Measurements from ENCODE around the gene TSHZ2.
A peak's percentile ranks its signal among the peaks of the same experiment; 100 is the strongest.

TSHZ2 gene

DNA sequence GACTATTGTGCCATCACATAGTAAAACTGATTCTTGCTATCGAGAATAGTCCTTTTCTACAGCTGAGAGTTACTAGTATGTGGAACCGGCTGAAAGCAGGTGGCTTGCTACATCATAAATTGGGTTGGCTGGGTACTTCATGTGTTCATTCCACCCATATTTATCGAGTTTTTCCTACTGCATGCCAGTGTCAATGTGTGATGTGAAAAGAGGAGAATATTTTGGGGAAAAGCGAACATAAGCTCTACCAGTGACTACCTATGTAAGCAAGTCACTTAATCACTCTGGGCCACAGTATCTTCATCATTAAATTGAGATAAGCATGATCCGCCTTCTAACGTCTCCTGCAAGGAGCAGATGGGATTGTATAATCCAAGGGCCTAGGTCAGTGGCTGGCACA, 61.0 kb downstream of the TSHZ2 start:
- FAIRE-seq = no peak

DNA sequence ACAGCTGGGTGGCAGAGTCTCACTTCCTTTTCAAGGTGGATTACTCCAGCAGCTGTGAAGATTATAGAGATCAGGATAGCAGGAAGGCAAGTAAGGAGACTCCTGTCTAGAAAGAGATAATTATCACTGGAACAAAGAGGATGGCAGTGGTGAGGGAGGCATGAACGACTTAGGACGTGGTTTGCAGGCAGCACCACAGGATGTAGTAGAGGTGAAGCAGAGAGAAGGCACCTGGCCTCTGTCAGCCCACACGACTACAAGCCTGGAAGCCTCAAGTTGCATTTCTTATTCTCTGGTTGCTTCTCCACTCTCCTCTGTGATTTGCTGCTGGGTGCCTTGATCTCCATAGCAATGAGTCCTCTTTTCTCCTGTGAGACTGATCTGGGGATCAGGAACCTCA, 62.7 kb downstream of the TSHZ2 start:
- TF ChIP-seq, protein P1, sequence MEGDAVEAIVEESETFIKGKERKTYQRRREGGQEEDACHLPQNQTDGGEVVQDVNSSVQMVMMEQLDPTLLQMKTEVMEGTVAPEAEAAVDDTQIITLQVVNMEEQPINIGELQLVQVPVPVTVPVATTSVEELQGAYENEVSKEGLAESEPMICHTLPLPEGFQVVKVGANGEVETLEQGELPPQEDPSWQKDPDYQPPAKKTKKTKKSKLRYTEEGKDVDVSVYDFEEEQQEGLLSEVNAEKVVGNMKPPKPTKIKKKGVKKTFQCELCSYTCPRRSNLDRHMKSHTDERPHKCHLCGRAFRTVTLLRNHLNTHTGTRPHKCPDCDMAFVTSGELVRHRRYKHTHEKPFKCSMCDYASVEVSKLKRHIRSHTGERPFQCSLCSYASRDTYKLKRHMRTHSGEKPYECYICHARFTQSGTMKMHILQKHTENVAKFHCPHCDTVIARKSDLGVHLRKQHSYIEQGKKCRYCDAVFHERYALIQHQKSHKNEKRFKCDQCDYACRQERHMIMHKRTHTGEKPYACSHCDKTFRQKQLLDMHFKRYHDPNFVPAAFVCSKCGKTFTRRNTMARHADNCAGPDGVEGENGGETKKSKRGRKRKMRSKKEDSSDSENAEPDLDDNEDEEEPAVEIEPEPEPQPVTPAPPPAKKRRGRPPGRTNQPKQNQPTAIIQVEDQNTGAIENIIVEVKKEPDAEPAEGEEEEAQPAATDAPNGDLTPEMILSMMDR (IDR thresholded peaks at IDR 0.05; ENCODE audit: insufficient read depth, missing control alignments) = peak; percentile 32
- FAIRE-seq = no peak
- no peak for DNase-seq (ENCODE audit: insufficient read length, low spot score)

More for the DNA sequence above, 61.0 kb downstream of the TSHZ2 start:
- no peak for DNase-seq (ENCODE audit: insufficient read length, low spot score)
- TF ChIP-seq, protein P1 (IDR thresholded peaks at IDR 0.05; ENCODE audit: insufficient read depth, missing control alignments) = no peak

DNA sequence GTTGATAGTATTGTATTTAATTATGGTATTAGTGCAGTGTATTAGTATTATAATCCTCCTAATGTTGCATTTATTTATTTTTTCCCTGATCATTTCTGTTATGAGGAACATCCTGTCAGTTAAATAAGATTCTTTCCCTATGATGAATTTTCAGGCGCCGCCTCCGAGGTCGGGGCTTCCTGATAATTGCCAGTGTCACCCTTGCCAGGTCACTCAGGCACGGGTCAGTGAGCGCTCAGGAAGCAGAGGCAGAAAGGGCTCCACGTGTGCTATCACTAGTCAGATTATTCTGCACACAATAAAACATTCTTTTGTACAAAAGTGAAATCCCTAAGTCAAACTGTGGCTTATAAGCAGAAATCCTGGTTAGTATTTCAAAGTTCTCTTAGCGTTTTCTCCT, 64.8 kb downstream of the TSHZ2 start:
- FAIRE-seq (no peak), DNase-seq (ENCODE audit: insufficient read length, low spot score) (no peak)
- TF ChIP-seq, protein P1 (IDR thresholded peaks at IDR 0.05; ENCODE audit: insufficient read depth, missing control alignments) = no peak

DNA sequence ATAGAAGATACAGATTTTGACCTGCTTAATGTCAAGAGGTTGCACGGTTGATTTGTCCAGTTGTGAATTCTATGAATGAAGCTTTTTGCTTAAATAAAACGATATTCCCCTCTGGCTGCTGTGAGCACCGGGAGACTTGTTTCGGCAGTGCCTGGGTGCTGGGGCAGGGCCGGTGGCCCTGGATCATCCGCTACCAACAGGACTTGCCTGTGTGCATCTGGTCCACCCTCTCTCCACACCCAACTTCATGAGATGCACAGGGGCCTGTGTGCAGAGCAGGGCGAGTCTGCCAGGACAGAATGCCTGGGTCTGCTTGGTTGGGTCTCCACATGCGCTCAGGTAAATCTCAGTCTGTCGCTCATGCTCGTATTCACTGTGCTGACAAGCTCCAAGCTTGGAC, 65.5 kb downstream of the TSHZ2 start:
- no peak for DNase-seq (ENCODE audit: insufficient read length, low spot score)
- TF ChIP-seq, protein P1 (IDR thresholded peaks at IDR 0.05; ENCODE audit: insufficient read depth, missing control alignments) = no peak
- no peak for FAIRE-seq

DNA sequence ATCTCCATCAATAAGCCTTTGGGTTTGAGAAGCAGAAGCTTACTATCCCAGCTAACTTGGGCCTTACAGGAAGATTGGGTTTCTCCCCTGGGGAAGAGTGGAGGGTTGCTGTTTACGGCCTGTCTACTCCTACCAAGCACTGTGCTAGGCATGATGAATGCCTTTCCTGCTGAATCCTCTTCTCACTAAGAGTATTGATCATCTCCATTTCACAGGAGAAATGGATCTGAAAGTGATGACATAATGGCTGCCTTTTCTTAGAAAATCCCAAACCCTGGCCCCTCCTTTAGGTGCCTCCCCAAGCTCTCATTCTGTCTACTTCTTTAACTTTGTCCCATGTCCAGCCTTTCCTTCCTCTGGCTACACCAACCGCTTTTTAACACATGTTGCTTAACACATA, 66.1 kb downstream of the TSHZ2 start:
- TF ChIP-seq, protein P1 (IDR thresholded peaks at IDR 0.05; ENCODE audit: insufficient read depth, missing control alignments) = no peak
- DNase-seq (ENCODE audit: insufficient read length, low spot score) = no peak
- FAIRE-seq = no peak

DNA sequence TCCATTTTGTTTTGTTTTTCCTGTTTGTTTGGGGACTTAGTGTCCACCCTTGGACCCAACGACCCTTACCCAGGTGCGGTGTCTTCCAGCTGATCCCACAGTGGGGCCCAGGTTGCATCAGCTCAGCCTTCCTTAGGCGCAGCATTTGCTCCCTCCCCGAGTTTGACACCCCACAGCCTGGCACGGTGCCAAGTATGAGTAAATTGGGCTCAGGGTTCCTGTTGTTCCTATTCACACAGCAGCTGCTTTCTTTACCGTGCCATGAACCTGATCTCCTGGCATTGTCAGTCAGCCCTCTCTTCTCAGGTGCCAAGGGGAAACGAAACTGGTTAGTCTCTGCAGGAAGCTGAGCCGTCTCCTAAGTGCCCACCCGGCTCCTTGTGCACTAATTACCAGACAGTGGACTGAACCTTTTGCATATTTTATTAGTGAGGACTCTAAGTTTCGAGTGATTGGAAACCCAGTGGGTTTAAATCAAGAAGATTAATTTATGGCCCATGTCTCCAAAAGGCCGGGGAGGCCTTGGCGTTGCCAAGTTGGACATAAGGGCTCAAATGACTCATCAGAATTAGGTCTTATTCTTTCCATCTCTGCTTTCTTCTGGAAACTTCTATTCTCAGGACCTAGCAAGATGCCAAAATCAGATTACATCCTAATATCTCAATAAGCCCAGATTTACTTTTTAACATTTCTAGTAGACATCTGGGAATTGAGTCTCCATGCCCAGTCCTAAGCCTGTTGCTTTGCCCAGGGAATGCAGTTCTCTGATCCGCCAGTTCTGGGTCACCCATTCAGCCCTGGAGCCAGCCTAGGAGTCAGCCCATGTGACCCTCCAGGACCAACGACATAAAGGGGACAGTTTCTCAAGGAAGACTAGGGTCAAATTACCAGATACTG, 68.8 kb downstream of the TSHZ2 start:
- no peak for DNase-seq (ENCODE audit: insufficient read length, low spot score)
- TF ChIP-seq, protein P1 (IDR thresholded peaks at IDR 0.05; ENCODE audit: insufficient read depth, missing control alignments) = no peak
- FAIRE-seq = no peak

DNA sequence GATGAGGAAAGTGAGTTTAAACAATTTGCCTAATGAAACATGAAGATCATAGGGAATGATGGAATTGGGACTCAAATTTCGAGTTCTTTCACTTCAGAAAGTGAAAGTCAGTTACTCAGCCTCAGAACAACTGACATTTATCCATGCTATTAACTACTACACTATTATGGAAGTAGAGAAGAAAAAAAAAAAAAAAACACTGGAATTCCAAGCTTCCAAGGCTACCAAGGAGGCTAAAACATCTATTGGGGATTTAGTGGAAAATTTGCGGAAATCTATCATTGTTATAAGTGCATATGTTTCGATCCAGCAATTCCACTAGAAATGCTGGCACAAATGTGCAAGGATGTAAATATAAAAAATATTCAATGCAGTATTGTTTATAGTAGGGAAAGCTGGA, 70.4 kb downstream of the TSHZ2 start:
- FAIRE-seq (no peak), DNase-seq (ENCODE audit: insufficient read length, low spot score) (no peak)
- TF ChIP-seq, protein P1 (IDR thresholded peaks at IDR 0.05; ENCODE audit: insufficient read depth, missing control alignments) = no peak
